Myocyte (in vitro differentiated cells): ENCODE measurements around the gene SH3RF3. TPM values are rescaled to one million over a fixed set of nuclear protein-coding genes. Genes with fewer than 3 reads are reported as not detected.

ENCODE experiments used
- DNase-seq: peaks from one replicate; pipeline ENCODE4 v3.0.0-alpha.2; 2012; ENCODE audit warnings: low read depth
- total RNA-seq: library from RNA; depleted of rRNA; stranded (reverse); fragments of >200 nt; gene quantifications from 2 replicates; pipeline ENCODE4 v1.2.3, GENCODE V29; 2014

The SH3RF3 gene
- total RNA-seq, 1 donor from 2014 or later = 5.3 TPM

DNA sequence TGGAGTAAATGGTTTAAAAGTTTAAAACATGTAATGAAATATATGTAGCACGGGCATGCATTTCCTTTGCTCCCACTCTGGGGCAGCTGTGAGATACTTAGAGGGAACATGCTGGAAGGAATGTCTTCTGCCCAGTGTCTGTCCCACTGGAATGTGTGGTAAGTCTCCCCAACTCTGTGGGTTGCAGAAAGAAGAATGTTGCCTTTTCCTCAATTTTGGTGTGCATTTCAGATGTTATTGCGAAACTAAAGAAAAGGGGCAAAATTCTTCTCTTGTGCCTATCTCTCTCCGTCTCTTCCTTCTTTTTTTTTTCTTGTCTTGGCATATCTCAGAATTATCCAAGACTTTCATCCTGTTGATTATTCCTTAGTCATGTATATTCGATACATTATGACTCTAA lies 201.1 kb downstream of the SH3RF3 start:
- DNase-seq = peak; percentile 73

DNA sequence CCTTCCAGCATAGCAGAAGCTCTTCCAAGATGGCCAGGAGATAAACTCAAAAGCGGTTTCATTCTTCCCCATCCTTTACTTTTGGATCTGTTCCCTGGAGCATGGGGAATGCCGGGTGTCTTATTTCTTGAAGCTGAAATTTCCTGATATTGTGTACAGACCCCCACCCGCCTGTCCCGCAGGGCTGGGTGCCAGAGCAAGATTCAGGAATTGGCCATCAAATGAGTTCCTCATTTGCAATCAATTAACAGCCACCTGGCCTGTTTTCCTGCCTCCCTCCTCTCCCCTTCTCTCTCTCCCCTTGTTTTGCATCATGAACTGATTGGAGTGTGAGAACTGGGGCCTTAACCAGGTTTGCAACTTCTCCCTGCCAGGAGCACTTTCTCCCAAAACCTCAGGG lies 202.1 kb downstream of the SH3RF3 start:
- DNase-seq = no peak

DNA sequence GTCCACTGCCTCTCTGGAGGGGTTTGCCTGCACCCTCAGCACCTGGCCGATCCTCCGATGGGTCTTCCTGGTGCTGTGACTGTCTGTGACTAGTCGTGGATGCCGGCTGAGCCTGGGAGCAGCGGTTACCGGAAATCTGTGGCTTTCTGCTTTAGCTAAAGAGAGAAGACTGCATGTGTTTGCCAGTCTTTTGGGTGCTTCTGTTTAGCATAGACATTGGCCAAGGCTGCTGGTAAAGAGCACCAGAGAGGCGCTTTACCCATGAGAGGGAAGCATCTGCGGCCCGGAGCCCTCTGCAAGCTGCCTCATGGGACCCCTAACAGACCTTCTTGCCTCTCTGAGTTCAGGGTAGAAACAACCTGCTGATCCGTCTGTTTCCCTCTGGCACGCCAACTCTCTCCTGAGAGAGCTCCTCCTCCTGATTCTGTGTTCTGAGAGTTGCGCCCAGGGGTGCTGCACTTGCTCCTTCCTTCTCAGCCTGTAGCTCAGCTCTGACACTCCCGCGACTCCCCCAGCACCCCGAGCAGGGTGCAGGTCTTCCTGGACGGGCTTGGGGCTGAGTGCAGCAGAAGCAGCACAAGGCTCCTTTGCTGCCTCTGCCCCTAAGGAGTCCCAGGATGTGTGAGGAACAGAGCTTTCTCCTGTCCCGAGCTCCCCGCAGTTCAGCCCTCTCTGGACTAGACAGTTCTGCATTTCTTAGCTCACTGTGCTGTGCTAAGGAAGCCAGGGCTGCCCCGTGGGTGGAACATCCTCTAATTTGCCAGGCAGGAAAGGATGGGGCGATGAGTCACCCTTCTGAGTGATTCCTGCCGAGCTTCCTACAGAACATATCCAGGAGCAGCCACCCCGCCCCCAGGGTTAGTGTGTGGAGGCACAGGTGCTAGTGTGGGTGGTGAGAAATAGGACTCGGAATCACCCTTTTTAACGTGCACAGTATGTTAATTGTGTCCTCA lies 203.2 kb downstream of the SH3RF3 start:
- DNase-seq = peak; percentile 85

DNA sequence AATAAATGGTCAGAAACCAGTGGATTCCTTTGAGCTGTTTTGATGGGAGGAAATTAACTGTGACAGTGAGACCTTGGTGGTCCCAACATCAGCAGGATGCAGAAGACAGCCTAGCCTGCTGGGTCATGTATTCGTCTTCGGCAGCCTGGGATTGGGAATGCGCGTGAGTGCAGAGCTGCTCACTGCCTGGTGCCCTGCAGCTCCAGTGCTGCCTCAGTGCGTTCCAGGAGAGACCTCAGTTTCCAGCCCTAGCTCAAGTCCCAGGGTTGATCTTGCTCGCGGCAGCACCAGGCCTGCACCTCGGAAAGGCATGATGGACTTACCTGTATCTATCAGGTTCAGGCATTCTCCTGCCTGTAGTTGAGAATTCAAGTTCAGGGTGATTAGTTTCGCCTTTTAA lies 203.9 kb downstream of the SH3RF3 start:
- no peak for DNase-seq

- no peak for DNase-seq
Measured at GRCh38 chr2:109333414-109334210, 204.6 kb downstream of the SH3RF3 start.

GRCh38 chr2:109335631-109336176 lies 206.7 kb downstream of the SH3RF3 start:
- peak; percentile 60 for DNase-seq

GRCh38 chr2:109336296-109336695 lies 207.3 kb downstream of the SH3RF3 start:
- DNase-seq = no peak

DNA sequence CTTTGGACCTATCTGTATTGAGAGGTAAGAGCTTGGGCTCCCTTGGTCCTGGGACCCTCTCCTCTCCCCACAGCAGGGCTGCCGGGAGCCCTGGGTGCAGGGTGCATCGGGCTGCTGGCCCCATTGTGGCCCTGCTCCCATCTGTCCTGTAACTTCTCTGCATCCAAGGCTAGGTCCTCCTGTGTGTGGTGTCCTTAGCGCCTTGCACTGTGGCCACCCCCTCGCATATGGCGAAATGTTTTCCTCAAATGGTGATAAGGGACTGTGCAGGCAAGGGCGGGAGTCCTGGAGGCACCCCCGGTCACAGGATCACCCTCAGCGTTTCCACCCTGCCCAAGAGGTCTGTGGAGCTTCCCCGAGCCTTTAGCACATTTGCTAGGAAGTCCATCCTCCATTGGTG lies 208.2 kb downstream of the SH3RF3 start:
- DNase-seq = no peak

DNA sequence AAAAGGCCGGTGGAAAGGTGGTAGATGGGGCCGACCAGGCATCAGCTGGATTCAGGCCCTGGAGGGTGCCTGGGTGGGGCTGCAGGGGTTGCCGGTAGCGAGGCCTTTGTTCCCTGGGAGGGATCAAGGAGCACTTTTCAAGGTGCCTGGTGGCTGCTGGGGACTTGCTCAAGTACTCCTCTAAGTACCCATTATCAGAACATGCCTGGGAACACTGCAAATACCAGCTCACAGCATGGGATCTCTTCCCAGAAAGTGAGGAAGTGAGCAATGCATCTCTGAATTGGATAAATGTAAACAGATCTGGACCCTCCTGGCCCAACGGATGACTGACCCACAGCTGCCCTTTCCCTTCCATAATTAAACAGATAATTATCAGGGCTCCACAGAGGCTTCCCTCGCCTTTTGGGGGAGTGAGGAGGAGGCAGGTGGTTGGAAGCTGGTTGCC lies 210.5 kb downstream of the SH3RF3 start:
- no peak for DNase-seq

DNA sequence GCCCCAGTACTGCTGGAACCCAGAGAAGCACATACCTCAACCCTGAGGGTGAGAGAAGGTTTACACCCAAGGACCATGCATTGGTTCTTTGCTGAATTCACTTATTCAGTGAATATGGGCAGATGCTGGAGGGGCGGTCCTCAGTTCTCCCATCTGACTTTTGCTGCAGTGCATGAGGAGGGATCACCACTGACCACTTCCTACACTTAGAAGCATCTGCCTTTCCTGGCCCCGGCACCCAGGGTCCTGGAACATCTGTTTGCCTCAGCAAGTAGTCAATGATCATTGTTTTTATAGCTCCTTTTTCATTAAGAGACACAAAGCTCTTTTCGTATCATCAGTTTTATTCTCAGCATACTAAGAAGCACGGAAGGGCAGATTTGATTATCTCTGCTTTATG lies 211.4 kb downstream of the SH3RF3 start:
- DNase-seq = no peak

DNA sequence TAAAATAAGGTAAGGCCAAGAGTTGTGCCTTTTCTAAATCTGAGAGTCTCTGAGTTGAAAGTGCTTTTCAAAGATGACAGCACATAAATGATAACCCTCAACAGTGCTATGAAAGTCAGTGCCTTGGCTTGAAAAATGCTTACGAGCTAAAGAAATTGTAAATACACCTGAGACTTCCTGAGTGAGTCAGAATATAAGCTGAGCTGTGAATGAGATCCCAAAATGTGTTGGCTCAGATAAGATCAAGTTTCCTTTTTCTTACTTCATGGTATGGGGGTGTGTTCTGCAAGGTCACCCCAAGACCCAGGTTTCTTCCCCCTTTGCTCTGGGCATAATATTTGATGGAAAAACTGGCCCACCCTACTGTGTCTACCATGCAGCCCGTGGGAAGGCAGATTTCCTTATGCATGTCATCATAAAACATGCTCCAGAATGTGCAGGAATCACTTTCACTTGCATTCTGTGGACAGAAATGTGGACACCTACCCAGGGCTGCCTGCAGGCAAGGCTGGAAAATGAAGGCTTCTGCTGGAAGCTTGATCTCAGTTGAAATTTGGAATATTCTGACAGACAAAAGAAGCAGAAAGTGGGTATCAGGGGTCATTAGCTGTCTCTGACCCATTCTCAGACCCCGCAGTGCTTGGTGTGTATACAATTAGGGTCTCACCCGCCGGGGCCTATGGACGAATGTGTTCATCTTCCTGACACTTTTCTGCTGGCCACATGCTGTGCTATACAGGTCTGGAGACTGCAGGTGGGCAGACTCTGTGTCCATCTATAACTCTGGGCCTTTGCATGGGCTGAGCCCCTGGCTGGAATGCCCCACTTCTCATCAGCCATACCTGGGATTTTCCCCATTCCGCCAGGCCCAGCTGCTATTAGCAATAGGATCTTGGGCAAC lies 212.6 kb downstream of the SH3RF3 start:
- DNase-seq = no peak

- DNase-seq = no peak
Measured at GRCh38 chr2:109342256-109342850, 213.3 kb downstream of the SH3RF3 start.

GRCh38 chr2:109342930-109343329 lies 213.9 kb downstream of the SH3RF3 start:
- DNase-seq = no peak

DNA sequence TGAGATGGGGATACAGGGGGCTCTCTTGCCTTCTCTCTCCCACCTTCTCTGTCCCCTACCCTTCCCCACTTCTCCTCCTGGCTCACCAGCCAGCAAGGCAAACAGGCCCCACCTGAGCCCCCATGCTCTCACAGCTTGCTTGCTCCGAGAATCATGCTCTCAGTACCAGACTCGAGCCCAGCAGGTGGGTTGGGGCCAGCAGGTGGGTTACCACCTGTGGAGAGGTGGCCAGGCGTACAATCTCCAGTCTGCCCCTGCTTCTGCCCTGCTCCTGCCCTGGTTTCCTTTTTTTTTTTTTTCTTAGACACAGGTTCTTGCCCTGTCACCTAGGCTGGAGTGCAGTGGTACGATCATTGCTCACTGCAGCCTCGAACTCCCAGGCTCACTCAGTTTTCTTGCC lies 214.5 kb downstream of the SH3RF3 start:
- DNase-seq = no peak

- no peak for DNase-seq
Measured at GRCh38 chr2:109344270-109344805, 215.3 kb downstream of the SH3RF3 start.

DNA sequence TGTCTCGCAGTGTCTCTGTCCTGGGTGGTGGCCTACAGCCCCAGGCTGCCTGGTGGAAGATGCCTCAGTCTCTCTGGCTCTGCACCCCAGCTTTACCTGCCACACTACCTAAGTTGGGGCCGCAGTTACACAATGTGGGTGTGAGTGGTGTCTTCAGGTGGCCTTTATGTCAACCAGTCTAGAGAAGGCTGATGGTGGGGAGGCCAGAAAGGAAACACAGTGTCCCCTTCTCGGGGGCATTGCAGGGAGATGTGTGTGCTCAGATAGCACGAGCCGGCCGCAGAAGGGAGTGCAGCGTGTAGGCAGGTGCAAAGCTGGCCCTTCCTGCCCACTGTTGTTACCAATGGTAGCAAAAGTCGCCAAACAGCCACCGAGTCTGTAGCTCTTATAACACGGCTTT lies 216.1 kb downstream of the SH3RF3 start:
- DNase-seq = no peak

- no peak for DNase-seq
Measured at GRCh38 chr2:109345653-109346480, 216.9 kb downstream of the SH3RF3 start.

- no peak for DNase-seq
Measured at GRCh38 chr2:109346601-109347228, 217.7 kb downstream of the SH3RF3 start.

DNA sequence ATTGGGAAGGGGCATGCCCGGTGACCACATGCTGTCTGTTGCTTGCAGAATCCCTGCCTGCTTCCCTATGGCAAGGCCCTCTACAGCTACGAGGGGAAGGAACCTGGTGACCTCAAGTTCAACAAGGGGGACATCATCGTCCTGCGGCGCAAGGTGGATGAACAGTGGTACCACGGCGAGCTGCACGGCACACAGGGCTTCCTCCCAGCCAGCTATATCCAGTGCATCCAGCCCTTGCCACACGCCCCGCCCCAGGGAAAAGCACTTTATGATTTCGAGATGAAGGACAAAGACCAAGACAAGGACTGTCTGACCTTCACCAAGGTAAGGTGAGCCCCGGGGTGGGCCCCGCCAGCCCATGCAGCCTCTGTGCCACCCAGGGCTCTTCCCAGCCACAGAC lies 218.6 kb downstream of the SH3RF3 start:
- no peak for DNase-seq
